Keratinocyte (primary cell): ENCODE measurements around the gene VPS11.

Source experiments
- CTCF ChIP-seq, 3 experiments: IDR thresholded peaks in 1 of 3; conservative IDR thresholded peaks in 1 of 3; optimal IDR thresholded peaks in 1 of 3; 2 replicates in 2 of 3; 3 replicates in 1 of 3; pipeline versions ENCODE3 to v1.5.1; 2011; ENCODE audit warnings: low read length in 3 of 3, mild to moderate bottlenecking in 3 of 3, moderate library complexity in 2 of 3, control low read depth in 1 of 3, inconsistent platforms in 1 of 3; ENCODE audit not compliant: insufficient read depth in 2 of 3; ENCODE audit errors: extremely low read depth in 1 of 3
- EZH2 ChIP-seq: IDR thresholded peaks from one replicate; pipeline ENCODE4 v1.6.1; 2012; ENCODE audit warnings: inconsistent platforms, mild to moderate bottlenecking, low read length, moderate library complexity

DNA sequence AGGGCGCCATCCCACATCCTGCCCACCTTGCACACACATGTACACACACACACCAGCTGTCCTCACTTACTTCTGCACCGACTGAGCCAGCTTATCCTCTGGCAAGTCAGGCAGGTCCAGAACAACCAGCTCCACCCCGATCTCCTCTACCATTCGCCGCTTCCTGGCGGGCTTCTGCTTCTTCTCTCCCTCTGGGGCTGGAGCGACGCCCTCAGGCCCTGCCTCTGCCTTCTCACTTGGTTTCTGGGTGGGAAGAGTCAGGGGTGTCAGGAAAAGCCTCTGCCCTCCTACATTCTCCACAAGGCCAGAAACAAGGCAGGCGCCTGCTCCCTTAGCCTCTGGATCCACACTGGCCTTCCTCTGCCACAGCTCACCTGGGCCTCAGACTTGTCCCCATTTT, 19.0 kb upstream of the VPS11 start:
- no peak for TF ChIP-seq CTCF (optimal IDR thresholded peaks at IDR 0.05 in 1 of 3, IDR thresholded peaks at IDR 0.05 in 1 of 3, conservative IDR thresholded peaks at IDR 0.05 in 1 of 3; ENCODE audit: extremely low read depth in 1 of 3, insufficient read depth in 2 of 3, low read length in 3 of 3)
- no peak for TF ChIP-seq EZH2
